ENCODE results near the gene FER. TPM values are rescaled to one million over a fixed set of nuclear protein-coding genes. Genes with fewer than 3 reads are reported as not detected.

Gene FER
- total RNA-seq, 1 experiment from 2014 or later: 18.0 TPM

DNA sequence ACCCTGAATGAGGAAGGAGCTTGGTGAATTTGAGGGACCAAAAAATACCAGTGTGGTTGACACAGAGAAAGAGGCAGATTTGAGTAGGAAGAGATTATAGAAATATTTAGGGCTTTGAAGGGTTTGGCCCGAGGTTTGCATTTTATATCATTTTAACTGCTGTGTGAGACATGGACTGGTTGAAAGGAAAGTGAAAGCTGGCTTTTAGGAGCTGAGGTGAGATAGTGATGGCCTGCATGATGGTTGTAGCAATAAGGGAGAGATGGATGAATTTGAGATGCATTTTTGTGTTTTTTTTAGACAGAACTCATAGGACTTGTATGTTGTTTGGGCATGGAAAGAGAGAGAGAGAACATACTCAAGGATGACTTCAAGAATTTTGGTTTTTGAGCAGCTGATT is 21.7 kb downstream of the FER start:
- Histone ChIP-seq H3K23me2 (ENCODE audit: insufficient read length, low read depth, low read length, poor library complexity, severe bottlenecking) (no peaks in the 10 kb centered on the region), H3K4me2 (ENCODE audit: insufficient read depth, insufficient read length, low read length) (no peak overlapping the region), H3T11ph (ENCODE audit: low read length) (no peak overlapping the region), H2AK5ac (ENCODE audit: insufficient read length, low read length) (no peak overlapping the region), H3K4ac (ENCODE audit: low read depth, low read length) (no peak overlapping the region), H2BK12ac (ENCODE audit: insufficient read length, low read depth, low read length) (no peak overlapping the region), H3K9me3 (ENCODE audit: control insufficient read depth, low read depth, low read length) (no peaks in the 10 kb centered on the region), H3K23ac (ENCODE audit: insufficient read length, low read depth, low read length) (no peak overlapping the region), H4K20me1 (ENCODE audit: control insufficient read depth, insufficient read depth, insufficient read length) (no peaks in the 10 kb centered on the region), H3K14ac (ENCODE audit: insufficient read depth, low read length) (no peak overlapping the region), H3K79me1 (ENCODE audit: insufficient read depth, low read depth, low read length, poor library complexity, severe bottlenecking) (peaks cover 3% of the 10 kb centered on the region), H2BK120ac (ENCODE audit: low read depth, low read length, poor library complexity, severe bottlenecking) (no peak overlapping the region), H4K5ac (ENCODE audit: insufficient read length, low read depth, low read length) (no peak overlapping the region), H2BK15ac (ENCODE audit: low read depth, low read length) (no peak overlapping the region), H4K8ac (replicated peaks; ENCODE audit: insufficient read length, low read depth, low read length) (no peak overlapping the region), H3K79me2 (ENCODE audit: insufficient read depth, low read length) (no peaks in the 10 kb centered on the region; the same call in 1 of the 2 replicates), H3K27me3 (ENCODE audit: insufficient read depth, low read length) (no peaks in the 10 kb centered on the region), H4K91ac (ENCODE audit: insufficient read length, low read depth, low read length) (no peak overlapping the region), H3K27ac (ENCODE audit: insufficient read length, low read depth, low read length) (no peak overlapping the region), H3K56ac (ENCODE audit: insufficient read length, low read depth, low read length) (no peak overlapping the region), H2BK20ac (ENCODE audit: low read depth, low read length, poor library complexity, severe bottlenecking) (no peak overlapping the region), H2BK5ac (ENCODE audit: insufficient read length, low read length) (no peak overlapping the region), H3K4me1 (ENCODE audit: insufficient read depth, low read length) (peaks cover 3% of the 10 kb centered on the region; the same call in 1 of the 2 replicates), H3K18ac (ENCODE audit: insufficient read length, low read depth, low read length) (no peak overlapping the region), H3K9ac (ENCODE audit: extremely low read depth, insufficient read length, low read length) (no peak overlapping the region), H2AFZ (ENCODE audit: low read length) (no peak overlapping the region)
- no peak overlapping the region for H3K4me3 Mint-ChIP-seq
- WGBS (ENCODE audit: extremely low coverage, insufficient read length, low lambda C conversion rate): no CpG with 5 or more reads among the region's 1 CpG
- DNase-seq: no peak
- peaks cover 3 to 4% of the 10 kb centered on the region in 2 experiments; a peak in 2 of 4 replicates for H3K4me1 Mint-ChIP-seq
- TF ChIP-seq CTCF (conservative IDR thresholded peaks at IDR 0.05): no peak
- no peaks in the 10 kb centered on the region for H3K27me3 Mint-ChIP-seq (ENCODE audit: low read depth)
- H3K27ac Mint-ChIP-seq: peak overlapping the region in 2 of 3 experiments; percentile 0 to 31; a peak in 3 of 7 replicates
- peaks cover 5 to 7% of the 10 kb centered on the region in 2 experiments; a peak in 3 of 5 replicates for H3K9me3 Mint-ChIP-seq
- peaks cover 4 to 15% (median 13%) of the 10 kb centered on the region in 3 experiments for H3K36me3 Mint-ChIP-seq (ENCODE audit: insufficient read depth in 1 of 3, low read depth in 3 of 3)
